Body of pancreas (tissue), 4 donors: ENCODE data around the gene CAST.

Experiments
- POLR2A ChIP-seq, 3 donors: fragments of 450-650 bp; IDR thresholded peaks; one replicate each; pipeline ENCODE4 v1.6.1; 2016; ENCODE audit warnings: antibody characterized with exemption in 3 of 3, mild to moderate bottlenecking in 2 of 3
- TF ChIP-seq, protein P1 (sequence below), 7 experiments: fragments of 450-650 bp in 4 of 7; fragments of 200-600 bp in 3 of 7; sonication (generic) in 3 of 7; IDR thresholded peaks; one replicate each; pipeline ENCODE4 v1.5.1; 2016 to 2019; ENCODE audit warnings: antibody characterized with exemption in 7 of 7

- TF ChIP-seq POLR2A (IDR thresholded peaks at IDR 0.05): no peak
- TF ChIP-seq, protein P1, sequence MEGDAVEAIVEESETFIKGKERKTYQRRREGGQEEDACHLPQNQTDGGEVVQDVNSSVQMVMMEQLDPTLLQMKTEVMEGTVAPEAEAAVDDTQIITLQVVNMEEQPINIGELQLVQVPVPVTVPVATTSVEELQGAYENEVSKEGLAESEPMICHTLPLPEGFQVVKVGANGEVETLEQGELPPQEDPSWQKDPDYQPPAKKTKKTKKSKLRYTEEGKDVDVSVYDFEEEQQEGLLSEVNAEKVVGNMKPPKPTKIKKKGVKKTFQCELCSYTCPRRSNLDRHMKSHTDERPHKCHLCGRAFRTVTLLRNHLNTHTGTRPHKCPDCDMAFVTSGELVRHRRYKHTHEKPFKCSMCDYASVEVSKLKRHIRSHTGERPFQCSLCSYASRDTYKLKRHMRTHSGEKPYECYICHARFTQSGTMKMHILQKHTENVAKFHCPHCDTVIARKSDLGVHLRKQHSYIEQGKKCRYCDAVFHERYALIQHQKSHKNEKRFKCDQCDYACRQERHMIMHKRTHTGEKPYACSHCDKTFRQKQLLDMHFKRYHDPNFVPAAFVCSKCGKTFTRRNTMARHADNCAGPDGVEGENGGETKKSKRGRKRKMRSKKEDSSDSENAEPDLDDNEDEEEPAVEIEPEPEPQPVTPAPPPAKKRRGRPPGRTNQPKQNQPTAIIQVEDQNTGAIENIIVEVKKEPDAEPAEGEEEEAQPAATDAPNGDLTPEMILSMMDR (IDR thresholded peaks at IDR 0.05): no peak
Measured at GRCh38 chr5:96659170-96659569, 3.0 kb upstream of the CAST start.
